PC-3 (cell line): ENCODE data around the gene TMC3. TPM values are rescaled to one million over a fixed set of nuclear protein-coding genes. Genes with fewer than 3 reads are reported as not detected.

ENCODE experiments used
- ATAC-seq: fragments of 200-7000 bp; cut with Tn5 transposase; 2 replicates; pipeline ENCODE4 v1.9.1; 2020; ENCODE audit warnings: mild to moderate bottlenecking, moderate library complexity
- BruUV-seq: library from RNA; stranded (reverse); fragments of 400-500 nt; replicated peaks from 2 replicates; lab custom pipeline; 2021; lab: Mats Ljungman, UMichigan
- CTCF ChIA-PET: fragments of 300-600 bp; sonication (Branson Sonifier 250); formaldehyde crosslinking; loops from one replicate; lab custom pipeline; 2022; ENCODE audit warnings: antibody characterized with exemption; lab: Charles Lee
- POLR2A ChIA-PET: fragments of 300-600 bp; sonication (Branson Sonifier 250); formaldehyde crosslinking; loops from one replicate; lab custom pipeline; 2022; ENCODE audit warnings: antibody characterized with exemption; ENCODE audit not compliant: unreplicated experiment; lab: Charles Lee
- DNase-seq: peaks from one replicate; pipeline ENCODE4 v3.0.0-alpha.2; 2015
- H2AFZ ChIP-seq: fragments of 300-600 bp; sonication (generic); 2 replicates; pipeline ENCODE4 v1.6.0; 2016; ENCODE audit warnings: antibody characterized with exemption, low read length
- H3F3A ChIP-seq: fragments of 300-600 bp; sonication (generic); one replicate; pipeline ENCODE4 v1.6.0; 2017; ENCODE audit warnings: antibody characterized with exemption, low read length, control low read depth, mild to moderate bottlenecking; ENCODE audit not compliant: unreplicated experiment
- H3K27ac ChIP-seq: fragments of 300-600 bp; sonication (generic); 2 replicates; pipeline ENCODE4 v1.5.1; 2016; ENCODE audit warnings: mild to moderate bottlenecking, low read length
- H3K27me3 ChIP-seq: fragments of 300-600 bp; sonication (generic); 2 replicates; pipeline ENCODE4 v1.6.1; 2016; ENCODE audit warnings: low read length, mixed read lengths
- H3K36me3 ChIP-seq: fragments of 300-600 bp; sonication (generic); 2 replicates; pipeline ENCODE4 v1.6.1; 2016; ENCODE audit warnings: low read depth, mixed run types, low read length, mixed read lengths
- H3K4me1 ChIP-seq: fragments of 300-600 bp; sonication (generic); 2 replicates; pipeline ENCODE4 v1.5.1; 2016; ENCODE audit warnings: low read length; ENCODE audit not compliant: insufficient read depth
- H3K4me2 ChIP-seq: fragments of 300-600 bp; sonication (generic); 2 replicates; pipeline ENCODE4 v1.6.0; 2016; ENCODE audit warnings: low read length
- H3K4me3 ChIP-seq: fragments of 300-600 bp; sonication (generic); 2 replicates; pipeline ENCODE4 v1.5.1; 2016; ENCODE audit warnings: mild to moderate bottlenecking, low read length, mixed read lengths
- H3K79me2 ChIP-seq: fragments of 300-600 bp; sonication (generic); 2 replicates; pipeline ENCODE4 v1.6.1; 2017; ENCODE audit warnings: low read length, mixed read lengths
- H3K9ac ChIP-seq: fragments of 300-600 bp; sonication (generic); 2 replicates; pipeline ENCODE4 v1.6.0; 2016; ENCODE audit warnings: mild to moderate bottlenecking, low read length
- H3K9me2 ChIP-seq: fragments of 300-600 bp; sonication (generic); replicated peaks from 2 replicates; pipeline ENCODE4 v1.6.1; 2016; ENCODE audit warnings: mixed run types, low read length, mixed read lengths
- H3K9me3 ChIP-seq: fragments of 300-600 bp; sonication (generic); 2 replicates; pipeline ENCODE4 v1.6.1; 2016; ENCODE audit warnings: low read length, mixed read lengths
- H4K20me1 ChIP-seq: fragments of 300-600 bp; sonication (generic); 2 replicates; pipeline ENCODE4 v1.6.1; 2016; ENCODE audit warnings: low read length, mixed read lengths
- EZH2 ChIP-seq: fragments of 300-600 bp; sonication (generic); IDR thresholded peaks from one replicate; pipeline ENCODE4 v1.6.1; 2017; ENCODE audit warnings: antibody characterized with exemption, mild to moderate bottlenecking, low read length; ENCODE audit not compliant: unreplicated experiment
- EZH2phosphoT487 ChIP-seq: fragments of 300-600 bp; sonication (generic); IDR thresholded peaks from 2 replicates; pipeline ENCODE4 v1.6.1; 2018; ENCODE audit warnings: mild to moderate bottlenecking, antibody characterized with exemption, low read length, borderline replicate concordance
- intact Hi-C: fragments of 100-400 bp; cut with micrococcal nuclease; formaldehyde crosslinking; loops from 2 replicates; pipeline ENCODE4 v1.9.0; 2023
- total RNA-seq: library from RNA; depleted of rRNA; stranded (reverse); fragments of >200 nt; gene quantifications from 2 replicates; pipeline ENCODE4 v1.2.3, GENCODE V29; 2014
- TF ChIP-seq, protein P1 (sequence below): fragments of 300-600 bp; sonication (generic); conservative IDR thresholded peaks from 2 replicates; pipeline ENCODE4 v1.5.1; 2017; ENCODE audit warnings: antibody characterized with exemption, low read depth, mild to moderate bottlenecking, low read length

TMC3 gene
- total RNA-seq, 1 experiment from 2014 or later, result not detected

GRCh38 chr15:81347910-81348309 lies 26.1 kb downstream of the TMC3 start:
- intact Hi-C loops, result no loop called here
- CTCF ChIA-PET, result no interaction called here
- H3K9me3 ChIP-seq, result no peaks in the 10 kb centered on the region
- POLR2A ChIA-PET, result no interaction called here
- ATAC-seq (no peak), DNase-seq (no peak)
- H3K79me2 ChIP-seq, result no peaks in the 10 kb centered on the region
- H3K4me3 ChIP-seq, result no peak overlapping the region
- H3K27ac ChIP-seq, result no peak overlapping the region
- no TSS peak for BruUV-seq
- H2AFZ ChIP-seq, result no peak overlapping the region
- H3K4me1 ChIP-seq, result no peaks in the 10 kb centered on the region
- TF ChIP-seq EZH2phosphoT487 (no peak), EZH2 (no peak)
- TF ChIP-seq, protein P1, sequence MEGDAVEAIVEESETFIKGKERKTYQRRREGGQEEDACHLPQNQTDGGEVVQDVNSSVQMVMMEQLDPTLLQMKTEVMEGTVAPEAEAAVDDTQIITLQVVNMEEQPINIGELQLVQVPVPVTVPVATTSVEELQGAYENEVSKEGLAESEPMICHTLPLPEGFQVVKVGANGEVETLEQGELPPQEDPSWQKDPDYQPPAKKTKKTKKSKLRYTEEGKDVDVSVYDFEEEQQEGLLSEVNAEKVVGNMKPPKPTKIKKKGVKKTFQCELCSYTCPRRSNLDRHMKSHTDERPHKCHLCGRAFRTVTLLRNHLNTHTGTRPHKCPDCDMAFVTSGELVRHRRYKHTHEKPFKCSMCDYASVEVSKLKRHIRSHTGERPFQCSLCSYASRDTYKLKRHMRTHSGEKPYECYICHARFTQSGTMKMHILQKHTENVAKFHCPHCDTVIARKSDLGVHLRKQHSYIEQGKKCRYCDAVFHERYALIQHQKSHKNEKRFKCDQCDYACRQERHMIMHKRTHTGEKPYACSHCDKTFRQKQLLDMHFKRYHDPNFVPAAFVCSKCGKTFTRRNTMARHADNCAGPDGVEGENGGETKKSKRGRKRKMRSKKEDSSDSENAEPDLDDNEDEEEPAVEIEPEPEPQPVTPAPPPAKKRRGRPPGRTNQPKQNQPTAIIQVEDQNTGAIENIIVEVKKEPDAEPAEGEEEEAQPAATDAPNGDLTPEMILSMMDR, result no peak
- H4K20me1 ChIP-seq, result no peaks in the 10 kb centered on the region
- no peak overlapping the region for H3K9ac ChIP-seq
- no peaks in the 10 kb centered on the region for H3F3A ChIP-seq
- no peaks in the 10 kb centered on the region for H3K27me3 ChIP-seq
- H3K4me2 ChIP-seq, result no peak overlapping the region
- H3K9me2 ChIP-seq, result no peaks in the 10 kb centered on the region
- no peaks in the 10 kb centered on the region for H3K36me3 ChIP-seq

DNA sequence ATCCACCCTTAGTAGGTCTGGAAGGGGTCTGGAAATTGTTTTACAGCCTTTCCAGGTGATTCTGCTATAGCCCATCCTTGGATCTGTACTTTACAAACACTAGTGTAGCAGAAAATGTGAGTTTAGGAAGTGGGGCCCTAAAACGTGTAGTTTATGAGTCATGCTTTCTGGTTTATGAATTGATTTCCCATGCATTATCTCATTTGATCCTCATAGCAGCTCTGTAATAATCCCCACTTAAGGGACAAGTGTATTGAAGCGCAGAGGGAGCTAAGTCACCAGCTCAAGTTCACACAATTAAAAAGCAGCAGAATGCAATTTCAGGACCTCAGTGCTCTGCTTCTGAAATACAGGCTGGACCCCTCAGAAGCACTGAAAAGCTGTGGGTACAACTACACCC lies 27.4 kb downstream of the TMC3 start:
- H3K36me3 ChIP-seq, result no peaks in the 10 kb centered on the region
- no peaks in the 10 kb centered on the region for H4K20me1 ChIP-seq
- no peak overlapping the region for H3K27ac ChIP-seq
- H3F3A ChIP-seq, result no peaks in the 10 kb centered on the region
- H3K27me3 ChIP-seq, result no peaks in the 10 kb centered on the region
- no peaks in the 10 kb centered on the region for H3K9me2 ChIP-seq
- DNase-seq, result no peak
- no peak overlapping the region for H3K9ac ChIP-seq
- no peaks in the 10 kb centered on the region for H3K79me2 ChIP-seq
- BruUV-seq, result no TSS peak
- H2AFZ ChIP-seq, result no peak overlapping the region
- no peak overlapping the region for H3K4me3 ChIP-seq
- no peak overlapping the region for H3K4me2 ChIP-seq
- no peaks in the 10 kb centered on the region for H3K4me1 ChIP-seq
- intact Hi-C loops, result no loop called here
- ATAC-seq, result no peak
- ChIA-PET POLR2A (no interaction called here), CTCF (no interaction called here)
- no peak for TF ChIP-seq EZH2
- TF ChIP-seq, protein P1, result no peak
- TF ChIP-seq EZH2phosphoT487, result no peak
- H3K9me3 ChIP-seq, result no peaks in the 10 kb centered on the region

- Histone ChIP-seq H4K20me1 (no peaks in the 10 kb centered on the region), H3K36me3 (no peaks in the 10 kb centered on the region), H3K4me3 (no peak overlapping the region), H3K9ac (no peak overlapping the region), H3K9me2 (no peaks in the 10 kb centered on the region), H3K27ac (no peak overlapping the region), H3K27me3 (no peaks in the 10 kb centered on the region), H2AFZ (no peak overlapping the region), H3K79me2 (no peaks in the 10 kb centered on the region), H3K4me1 (peaks cover 11% of the 10 kb centered on the region), H3K9me3 (no peaks in the 10 kb centered on the region), H3K4me2 (no peak overlapping the region), H3F3A (no peaks in the 10 kb centered on the region)
- ATAC-seq (no peak), DNase-seq (no peak)
- BruUV-seq, result no TSS peak
- CTCF ChIA-PET, result no interaction called here
- intact Hi-C loops, result no loop called here
- POLR2A ChIA-PET, result interaction anchor here (0.6 kb wide), 1 partner anchor 1290 kb away, joined by 3 read pairs; no protein-coding TSS in a partner anchor
- TF ChIP-seq EZH2 (no peak), EZH2phosphoT487 (no peak)
- TF ChIP-seq, protein P1, result no peak
Measured at GRCh38 chr15:81343371-81343770, 30.6 kb downstream of the TMC3 start.
